ENCODE measurements around the gene RPL15. TPM values are rescaled to one million over a fixed set of nuclear protein-coding genes. Genes with fewer than 3 reads are reported as not detected.

The RPL15 gene
- total RNA-seq, 2 donors from 2014 or later, result 2,011 to 2,129 TPM

DNA sequence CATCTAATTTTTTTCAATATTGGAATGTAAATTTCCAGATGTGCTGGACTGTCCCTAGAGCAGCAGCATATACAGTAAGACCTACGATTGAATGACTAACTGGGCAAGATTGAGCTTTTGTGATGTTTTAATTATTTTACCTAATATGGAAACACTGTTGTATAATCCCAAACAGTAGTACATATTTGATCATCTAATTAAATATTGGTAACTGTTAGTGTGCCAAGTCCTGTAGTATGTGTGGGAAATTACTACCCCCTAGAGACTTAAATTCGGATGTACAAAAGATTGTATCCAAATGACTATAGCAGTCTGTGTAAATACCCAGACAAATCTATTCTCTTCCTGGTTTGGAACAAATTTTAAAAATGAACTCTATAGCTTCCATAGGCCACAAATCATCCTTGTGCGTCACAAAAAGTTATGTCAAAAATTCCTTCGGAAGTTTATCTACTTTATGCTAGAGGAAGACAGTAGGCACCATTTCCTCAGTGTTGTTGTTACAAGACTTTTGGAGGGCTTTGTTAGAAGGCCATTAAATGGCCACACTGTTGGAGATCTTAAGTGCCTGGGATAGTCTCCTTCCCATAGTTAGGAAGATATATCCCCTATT lies 41.7 kb upstream of the RPL15 start:
- H3K4me1 ChIP-seq (ENCODE audit: control insufficient read depth, insufficient read depth, low read length), result no peaks in the 10 kb centered on the region
- no peak overlapping the region for H3K27ac ChIP-seq (ENCODE audit: low read depth, low read length)
- no peak overlapping the region for H3K4me3 ChIP-seq (ENCODE audit: low read length)
- H3K36me3 ChIP-seq (ENCODE audit: control insufficient read depth, insufficient read depth, low read length), result peaks cover 21% of the 10 kb centered on the region
- DNase-seq, result no peak
- no peaks in the 10 kb centered on the region for H3K27me3 ChIP-seq (ENCODE audit: control insufficient read depth, insufficient read depth, low read length, poor library complexity, severe bottlenecking)
- WGBS, 2 experiments (ENCODE audit: insufficient coverage in 1 of 2, insufficient read length in 1 of 2), result 91% methylated on average over 4 of the region's 4 CpGs; no CpG with 5 or more reads in 1 of the 2 experiments
- Mint-ChIP-seq H3K27me3 (ENCODE audit: insufficient read depth) (no peaks in the 10 kb centered on the region), H3K9me3 (peaks cover 28% of the 10 kb centered on the region), H3K4me3 (no peak overlapping the region), H3K36me3 (ENCODE audit: low read depth) (peaks cover 33% of the 10 kb centered on the region), H3K27ac (no peak overlapping the region), H3K4me1 (peaks cover 3% of the 10 kb centered on the region)
- TF ChIP-seq, protein P1, sequence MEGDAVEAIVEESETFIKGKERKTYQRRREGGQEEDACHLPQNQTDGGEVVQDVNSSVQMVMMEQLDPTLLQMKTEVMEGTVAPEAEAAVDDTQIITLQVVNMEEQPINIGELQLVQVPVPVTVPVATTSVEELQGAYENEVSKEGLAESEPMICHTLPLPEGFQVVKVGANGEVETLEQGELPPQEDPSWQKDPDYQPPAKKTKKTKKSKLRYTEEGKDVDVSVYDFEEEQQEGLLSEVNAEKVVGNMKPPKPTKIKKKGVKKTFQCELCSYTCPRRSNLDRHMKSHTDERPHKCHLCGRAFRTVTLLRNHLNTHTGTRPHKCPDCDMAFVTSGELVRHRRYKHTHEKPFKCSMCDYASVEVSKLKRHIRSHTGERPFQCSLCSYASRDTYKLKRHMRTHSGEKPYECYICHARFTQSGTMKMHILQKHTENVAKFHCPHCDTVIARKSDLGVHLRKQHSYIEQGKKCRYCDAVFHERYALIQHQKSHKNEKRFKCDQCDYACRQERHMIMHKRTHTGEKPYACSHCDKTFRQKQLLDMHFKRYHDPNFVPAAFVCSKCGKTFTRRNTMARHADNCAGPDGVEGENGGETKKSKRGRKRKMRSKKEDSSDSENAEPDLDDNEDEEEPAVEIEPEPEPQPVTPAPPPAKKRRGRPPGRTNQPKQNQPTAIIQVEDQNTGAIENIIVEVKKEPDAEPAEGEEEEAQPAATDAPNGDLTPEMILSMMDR (conservative IDR thresholded peaks at IDR 0.05), result no peak
- H3K9ac ChIP-seq (ENCODE audit: extremely low read depth, low read length, poor library complexity, severe bottlenecking), result no peak overlapping the region
- H3K9me3 ChIP-seq (ENCODE audit: control insufficient read depth, low read length), result peaks cover 23% of the 10 kb centered on the region

DNA sequence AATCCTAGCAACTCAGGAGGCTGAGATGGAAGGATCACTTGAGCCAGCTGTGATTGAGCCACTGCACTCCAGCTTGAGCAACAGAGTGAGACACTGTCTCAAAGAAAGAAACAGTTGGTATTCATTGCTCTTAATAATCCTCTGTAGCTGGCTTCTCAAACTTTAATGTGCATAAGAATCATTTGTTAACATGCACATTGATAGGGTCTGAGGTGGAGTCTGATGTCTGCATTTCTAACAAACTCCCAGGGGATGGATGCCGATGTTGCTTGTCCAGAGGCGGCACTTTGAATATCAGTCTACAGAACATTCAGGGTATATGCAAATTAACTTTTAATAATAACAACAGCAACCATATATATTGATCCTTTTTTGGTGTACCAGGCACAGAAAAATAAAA lies 40.0 kb upstream of the RPL15 start:
- no peak overlapping the region for H3K4me3 ChIP-seq (ENCODE audit: low read length)
- Mint-ChIP-seq H3K36me3 (ENCODE audit: low read depth) (peaks cover 41% of the 10 kb centered on the region), H3K27ac (no peak overlapping the region), H3K4me1 (peaks cover 6% of the 10 kb centered on the region), H3K27me3 (ENCODE audit: insufficient read depth) (no peaks in the 10 kb centered on the region), H3K4me3 (no peak overlapping the region), H3K9me3 (peaks cover 32% of the 10 kb centered on the region)
- no peaks in the 10 kb centered on the region for H3K4me1 ChIP-seq (ENCODE audit: control insufficient read depth, insufficient read depth, low read length)
- peaks cover 21% of the 10 kb centered on the region for H3K9me3 ChIP-seq (ENCODE audit: control insufficient read depth, low read length)
- no peak overlapping the region for H3K27ac ChIP-seq (ENCODE audit: low read depth, low read length)
- H3K27me3 ChIP-seq (ENCODE audit: control insufficient read depth, insufficient read depth, low read length, poor library complexity, severe bottlenecking), result no peaks in the 10 kb centered on the region
- DNase-seq, result no peak
- WGBS, 2 experiments (ENCODE audit: insufficient coverage in 1 of 2, insufficient read length in 1 of 2), result 90 to 100% methylated on average over 2 of the region's 2 CpGs
- peaks cover 32% of the 10 kb centered on the region for H3K36me3 ChIP-seq (ENCODE audit: control insufficient read depth, insufficient read depth, low read length)
- TF ChIP-seq, protein P1 (conservative IDR thresholded peaks at IDR 0.05), result no peak
- no peak overlapping the region for H3K9ac ChIP-seq (ENCODE audit: extremely low read depth, low read length, poor library complexity, severe bottlenecking)

DNA sequence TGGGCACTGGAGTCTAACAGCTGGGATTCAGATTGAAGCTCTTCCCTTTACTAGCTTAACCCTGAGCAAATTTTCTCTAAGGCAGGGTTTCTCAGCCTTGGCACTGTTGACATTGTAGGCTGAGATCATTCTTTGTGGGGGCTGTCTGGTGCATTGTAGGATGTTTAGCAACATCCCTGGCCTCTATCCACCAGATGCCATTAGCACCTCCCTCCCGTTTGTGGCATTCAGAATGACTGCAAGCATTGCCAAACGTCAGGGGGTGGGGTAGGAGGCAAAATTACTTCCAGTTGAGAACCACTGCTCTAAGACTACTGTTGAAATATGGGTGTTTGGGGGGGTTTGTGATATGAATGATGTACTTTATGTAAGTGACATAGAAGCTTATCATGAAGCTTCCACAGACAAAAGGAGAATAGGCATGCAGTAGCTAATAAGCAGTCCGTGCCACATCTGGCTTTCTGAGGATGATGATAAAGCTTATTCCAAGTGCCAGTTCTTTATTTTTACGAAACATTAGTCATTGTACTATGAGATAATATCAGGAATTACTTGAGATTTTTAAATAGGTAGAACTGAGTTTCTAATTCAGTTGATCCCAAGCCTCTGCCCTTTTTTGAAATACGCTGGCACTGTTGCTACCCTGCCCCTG lies 39.5 kb upstream of the RPL15 start:
- no peak overlapping the region for H3K4me3 Mint-ChIP-seq
- Histone ChIP-seq H3K9me3 (ENCODE audit: control insufficient read depth, low read length) (peaks cover 21% of the 10 kb centered on the region), H3K27me3 (ENCODE audit: control insufficient read depth, insufficient read depth, low read length, poor library complexity, severe bottlenecking) (no peaks in the 10 kb centered on the region), H3K27ac (ENCODE audit: low read depth, low read length) (no peak overlapping the region), H3K4me3 (ENCODE audit: low read length) (no peak overlapping the region), H3K9ac (ENCODE audit: extremely low read depth, low read length, poor library complexity, severe bottlenecking) (no peak overlapping the region), H3K36me3 (ENCODE audit: control insufficient read depth, insufficient read depth, low read length) (peaks cover 32% of the 10 kb centered on the region), H3K4me1 (ENCODE audit: control insufficient read depth, insufficient read depth, low read length) (no peaks in the 10 kb centered on the region)
- peaks cover 37% of the 10 kb centered on the region for H3K9me3 Mint-ChIP-seq
- H3K27ac Mint-ChIP-seq, result no peak overlapping the region
- peaks cover 45% of the 10 kb centered on the region for H3K36me3 Mint-ChIP-seq (ENCODE audit: low read depth)
- TF ChIP-seq, protein P1 (conservative IDR thresholded peaks at IDR 0.05), result no peak
- H3K27me3 Mint-ChIP-seq (ENCODE audit: insufficient read depth), result no peaks in the 10 kb centered on the region
- H3K4me1 Mint-ChIP-seq, result peaks cover 6% of the 10 kb centered on the region
- WGBS, 2 experiments (ENCODE audit: insufficient coverage in 1 of 2, insufficient read length in 1 of 2), result 86 to 100% methylated on average over 3 to 5 of the region's 5 CpGs
- DNase-seq, result no peak
